ENCODE results near the gene WDR70. TPM values are rescaled to one million over a fixed set of nuclear protein-coding genes. Genes with fewer than 3 reads are reported as not detected.

WDR70 gene
- total RNA-seq, 1 experiment from 2014 or later: 31.3 TPM

GRCh38 chr5:37626266-37626665 is 247.1 kb downstream of the WDR70 start:
- Mint-ChIP-seq H3K27ac (ENCODE audit: low read depth, unreplicated experiment) (no peak overlapping the region), H3K36me3 (ENCODE audit: insufficient read depth, unreplicated experiment) (peaks cover 10% of the 10 kb centered on the region), H3K4me3 (ENCODE audit: unreplicated experiment) (no peak overlapping the region), H3K9me3 (ENCODE audit: unreplicated experiment) (peaks cover 10% of the 10 kb centered on the region), H3K4me1 (ENCODE audit: insufficient read depth, unreplicated experiment) (no peaks in the 10 kb centered on the region), H3K27me3 (ENCODE audit: insufficient read depth, unreplicated experiment) (no peaks in the 10 kb centered on the region)
- no peak for TF ChIP-seq CTCF (IDR thresholded peaks at IDR 0.05; ENCODE audit: unreplicated experiment)
- POLR2A ChIA-PET: no interaction called here
- no TSS peak for BruUV-seq (replicated peaks)
- CTCF ChIA-PET: no interaction called here
- intact Hi-C loops (cut with micrococcal nuclease): no loop called here
- no peak for DNase-seq (ENCODE audit: unreplicated experiment)

GRCh38 chr5:37628876-37629275 is 249.8 kb downstream of the WDR70 start:
- no peaks in the 10 kb centered on the region for H3K27me3 Mint-ChIP-seq (ENCODE audit: insufficient read depth, unreplicated experiment)
- H3K9me3 Mint-ChIP-seq (ENCODE audit: unreplicated experiment): peaks cover 10% of the 10 kb centered on the region
- no peaks in the 10 kb centered on the region for H3K4me1 Mint-ChIP-seq (ENCODE audit: insufficient read depth, unreplicated experiment)
- CTCF ChIA-PET: interaction anchor here (0.5 to 0.6 kb wide), 2 partner anchors 54 to 78 kb away, joined by 3 to 4 read pairs; no protein-coding TSS in a partner anchor
- H3K36me3 Mint-ChIP-seq (ENCODE audit: insufficient read depth, unreplicated experiment): peaks cover 10% of the 10 kb centered on the region
- TF ChIP-seq CTCF (IDR thresholded peaks at IDR 0.05; ENCODE audit: unreplicated experiment): no peak
- no peak overlapping the region for H3K27ac Mint-ChIP-seq (ENCODE audit: low read depth, unreplicated experiment)
- no TSS peak for BruUV-seq (replicated peaks)
- POLR2A ChIA-PET: interaction anchor here (1.2 kb wide), 1 partner anchor 12 kb away, joined by 3 read pairs; no protein-coding TSS in a partner anchor
- H3K4me3 Mint-ChIP-seq (ENCODE audit: unreplicated experiment): no peak overlapping the region
- intact Hi-C loops (cut with micrococcal nuclease): no loop called here
- DNase-seq (ENCODE audit: unreplicated experiment): no peak

- H3K4me1 Mint-ChIP-seq (ENCODE audit: insufficient read depth, unreplicated experiment): no peaks in the 10 kb centered on the region
- intact Hi-C loops (cut with micrococcal nuclease): no loop called here
- no peaks in the 10 kb centered on the region for H3K27me3 Mint-ChIP-seq (ENCODE audit: insufficient read depth, unreplicated experiment)
- H3K36me3 Mint-ChIP-seq (ENCODE audit: insufficient read depth, unreplicated experiment): peaks cover 8% of the 10 kb centered on the region
- peaks cover 10% of the 10 kb centered on the region for H3K9me3 Mint-ChIP-seq (ENCODE audit: unreplicated experiment)
- CTCF ChIA-PET: interaction anchor here (0.9 kb wide), 1 partner anchor 91 kb away, joined by 3 read pairs; no protein-coding TSS in a partner anchor
- TF ChIP-seq CTCF (IDR thresholded peaks at IDR 0.05; ENCODE audit: unreplicated experiment): no peak
- H3K4me3 Mint-ChIP-seq (ENCODE audit: unreplicated experiment): no peak overlapping the region
- no peak for DNase-seq (ENCODE audit: unreplicated experiment)
- POLR2A ChIA-PET: no interaction called here
- no TSS peak for BruUV-seq (replicated peaks)
- H3K27ac Mint-ChIP-seq (ENCODE audit: low read depth, unreplicated experiment): no peak overlapping the region
Observed at GRCh38 chr5:37631939-37632338, 252.8 kb downstream of the WDR70 start.

- Mint-ChIP-seq H3K4me3 (ENCODE audit: unreplicated experiment) (no peak overlapping the region), H3K27me3 (ENCODE audit: insufficient read depth, unreplicated experiment) (no peaks in the 10 kb centered on the region), H3K9me3 (ENCODE audit: unreplicated experiment) (no peaks in the 10 kb centered on the region), H3K36me3 (ENCODE audit: insufficient read depth, unreplicated experiment) (no peaks in the 10 kb centered on the region), H3K27ac (ENCODE audit: low read depth, unreplicated experiment) (no peak overlapping the region), H3K4me1 (ENCODE audit: insufficient read depth, unreplicated experiment) (peaks cover 11% of the 10 kb centered on the region)
- no TSS peak for BruUV-seq (replicated peaks)
- POLR2A ChIA-PET: interaction anchor here (0.6 kb wide), 1 partner anchor 79 kb away, joined by 3 read pairs; no protein-coding TSS in a partner anchor
- DNase-seq (ENCODE audit: unreplicated experiment): peak; percentile 47
- intact Hi-C loops (cut with micrococcal nuclease): no loop called here
- no peak for TF ChIP-seq CTCF (IDR thresholded peaks at IDR 0.05; ENCODE audit: unreplicated experiment)
- CTCF ChIA-PET: interaction anchor here (0.7 to 1.4 kb wide), 2 partner anchors 59 to 67 kb away, joined by 3 read pairs; no protein-coding TSS in a partner anchor
Observed at GRCh38 chr5:37637165-37637845, 258.2 kb downstream of the WDR70 start.
